ENCODE data around the gene DLAT.

DLAT gene

GRCh38 chr11:111982541-111983186 lies 42.5 kb upstream of the DLAT start:
- no CpG with 5 or more reads among the region's 5 CpGs for WGBS (ENCODE audit: extremely low coverage, insufficient coverage, insufficient read length)
- no peak overlapping the region for H2AFZ ChIP-seq (ENCODE audit: insufficient read depth, low read length, poor library complexity)
- H3K4me3 ChIP-seq (ENCODE audit: low read depth, low read length) = no peak overlapping the region
- no peaks in the 10 kb centered on the region for H3K79me2 ChIP-seq (ENCODE audit: control insufficient read depth, insufficient read depth, low read length, poor library complexity)
- peak overlapping the region; percentile 48 for H3K4me2 ChIP-seq (ENCODE audit: low read length)
- no peaks in the 10 kb centered on the region for H3K36me3 ChIP-seq (ENCODE audit: control insufficient read depth in 1 of 2, insufficient read depth in 2 of 2, low read length in 2 of 2)
- H3K27ac ChIP-seq (ENCODE audit: low read depth, low read length) = no peak overlapping the region
- H3K14ac ChIP-seq (ENCODE audit: low read length) = no peak overlapping the region
- peaks cover 4 to 8% of the 10 kb centered on the region in 2 experiments for H3K4me1 ChIP-seq (ENCODE audit: control insufficient read depth in 1 of 2, insufficient read depth in 2 of 2, low read length in 2 of 2)
- no peak overlapping the region for H3K23ac ChIP-seq (ENCODE audit: low read length)
- H3K9ac ChIP-seq (ENCODE audit: low read length) = no peak overlapping the region
- no peak overlapping the region for H2AK5ac ChIP-seq (ENCODE audit: low read length)
- H4K12ac ChIP-seq (ENCODE audit: low read depth, low read length) = no peak overlapping the region
- H3K9me3 ChIP-seq (ENCODE audit: insufficient read depth, low read depth, low read length) = no peaks in the 10 kb centered on the region
- DNase-seq = no peak
- H3K79me1 ChIP-seq (ENCODE audit: low read length) = peaks cover 1% of the 10 kb centered on the region
- H2BK120ac ChIP-seq (ENCODE audit: insufficient read depth, low read length, poor library complexity) = no peak overlapping the region
- no peak overlapping the region for H3K4ac ChIP-seq (ENCODE audit: low read depth, low read length)
- no peaks in the 10 kb centered on the region for H3K27me3 ChIP-seq (ENCODE audit: insufficient read depth, low read length)
- no peak overlapping the region for H3K18ac ChIP-seq (ENCODE audit: low read length)
- H2BK5ac ChIP-seq (ENCODE audit: low read depth, low read length, poor library complexity) = no peak overlapping the region
- H2BK12ac ChIP-seq (ENCODE audit: low read length) = no peak overlapping the region
- H4K91ac ChIP-seq (ENCODE audit: low read depth, low read length) = no peak overlapping the region
- peak overlapping the region; percentile 25 for H4K8ac ChIP-seq (ENCODE audit: low read depth, low read length)

GRCh38 chr11:111983187-111983986 lies 41.8 kb upstream of the DLAT start:
- Histone ChIP-seq H2BK12ac (ENCODE audit: low read length) (no peak overlapping the region), H3K4ac (ENCODE audit: low read depth, low read length) (no peak overlapping the region), H3K27me3 (ENCODE audit: insufficient read depth, low read length) (no peaks in the 10 kb centered on the region), H3K4me1 (ENCODE audit: control insufficient read depth in 1 of 2, insufficient read depth in 2 of 2, low read length in 2 of 2) (peaks cover 2 to 5% of the 10 kb centered on the region in 2 experiments), H4K12ac (ENCODE audit: low read depth, low read length) (no peak overlapping the region), H4K91ac (ENCODE audit: low read depth, low read length) (no peak overlapping the region), H4K8ac (ENCODE audit: low read depth, low read length) (no peak overlapping the region), H2BK5ac (ENCODE audit: low read depth, low read length, poor library complexity) (no peak overlapping the region), H2BK120ac (ENCODE audit: insufficient read depth, low read length, poor library complexity) (no peak overlapping the region), H3K18ac (ENCODE audit: low read length) (no peak overlapping the region), H2AK5ac (ENCODE audit: low read length) (no peak overlapping the region), H3K4me3 (ENCODE audit: low read depth, low read length) (no peak overlapping the region), H3K79me2 (ENCODE audit: control insufficient read depth, insufficient read depth, low read length, poor library complexity) (no peaks in the 10 kb centered on the region), H3K9me3 (ENCODE audit: insufficient read depth, low read depth, low read length) (no peaks in the 10 kb centered on the region), H2AFZ (ENCODE audit: insufficient read depth, low read length, poor library complexity) (no peak overlapping the region), H3K27ac (ENCODE audit: low read depth, low read length) (no peak overlapping the region), H3K79me1 (ENCODE audit: low read length) (no peaks in the 10 kb centered on the region), H3K9ac (ENCODE audit: low read length) (no peak overlapping the region), H3K4me2 (ENCODE audit: low read length) (peak overlapping the region; percentile 48), H3K36me3 (ENCODE audit: control insufficient read depth in 1 of 2, insufficient read depth in 2 of 2, low read length in 2 of 2) (no peaks in the 10 kb centered on the region), H3K14ac (ENCODE audit: low read length) (no peak overlapping the region), H3K23ac (ENCODE audit: low read length) (no peak overlapping the region)
- no CpG with 5 or more reads among the region's 7 CpGs for WGBS (ENCODE audit: extremely low coverage, insufficient coverage, insufficient read length)
- DNase-seq = peak; percentile 75 to 90

GRCh38 chr11:111986589-111986988 lies 38.6 kb upstream of the DLAT start:
- no CpG with 5 or more reads among the region's 5 CpGs for WGBS (ENCODE audit: extremely low coverage, insufficient coverage, insufficient read length)
- H4K91ac ChIP-seq (ENCODE audit: low read depth, low read length) = no peak overlapping the region
- no peak overlapping the region for H3K4me3 ChIP-seq (ENCODE audit: low read depth, low read length)
- no peak overlapping the region for H4K8ac ChIP-seq (ENCODE audit: low read depth, low read length)
- no peak overlapping the region for H3K4ac ChIP-seq (ENCODE audit: low read depth, low read length)
- DNase-seq = no peak
- H3K18ac ChIP-seq (ENCODE audit: low read length) = no peak overlapping the region
- H4K12ac ChIP-seq (ENCODE audit: low read depth, low read length) = no peak overlapping the region
- H3K23ac ChIP-seq (ENCODE audit: low read length) = no peak overlapping the region
- no peak overlapping the region for H3K27ac ChIP-seq (ENCODE audit: low read depth, low read length)
- no peaks in the 10 kb centered on the region for H3K79me2 ChIP-seq (ENCODE audit: control insufficient read depth, insufficient read depth, low read length, poor library complexity)
- no peaks in the 10 kb centered on the region for H3K79me1 ChIP-seq (ENCODE audit: low read length)
- H2AK5ac ChIP-seq (ENCODE audit: low read length) = no peak overlapping the region
- no peaks in the 10 kb centered on the region for H3K27me3 ChIP-seq (ENCODE audit: insufficient read depth, low read length)
- no peaks in the 10 kb centered on the region for H3K36me3 ChIP-seq (ENCODE audit: control insufficient read depth in 1 of 2, insufficient read depth in 2 of 2, low read length in 2 of 2)
- H2BK120ac ChIP-seq (ENCODE audit: insufficient read depth, low read length, poor library complexity) = no peak overlapping the region
- H3K9me3 ChIP-seq (ENCODE audit: insufficient read depth, low read depth, low read length) = no peaks in the 10 kb centered on the region
- H2AFZ ChIP-seq (ENCODE audit: insufficient read depth, low read length, poor library complexity) = no peak overlapping the region
- H2BK5ac ChIP-seq (ENCODE audit: low read depth, low read length, poor library complexity) = no peak overlapping the region
- H2BK12ac ChIP-seq (ENCODE audit: low read length) = no peak overlapping the region
- peaks cover 2 to 5% of the 10 kb centered on the region in 2 experiments for H3K4me1 ChIP-seq (ENCODE audit: control insufficient read depth in 1 of 2, insufficient read depth in 2 of 2, low read length in 2 of 2)
- H3K9ac ChIP-seq (ENCODE audit: low read length) = no peak overlapping the region
- no peak overlapping the region for H3K14ac ChIP-seq (ENCODE audit: low read length)
- no peak overlapping the region for H3K4me2 ChIP-seq (ENCODE audit: low read length)

GRCh38 chr11:111990381-111990780 lies 34.8 kb upstream of the DLAT start:
- Histone ChIP-seq H2AFZ (ENCODE audit: insufficient read depth, low read length, poor library complexity) (no peak overlapping the region), H2AK5ac (ENCODE audit: low read length) (no peak overlapping the region), H3K4ac (ENCODE audit: low read depth, low read length) (no peak overlapping the region), H3K4me1 (ENCODE audit: control insufficient read depth in 1 of 2, insufficient read depth in 2 of 2, low read length in 2 of 2) (no peaks in the 10 kb centered on the region), H2BK120ac (ENCODE audit: insufficient read depth, low read length, poor library complexity) (no peak overlapping the region), H3K27ac (ENCODE audit: low read depth, low read length) (no peak overlapping the region), H3K79me1 (ENCODE audit: low read length) (no peaks in the 10 kb centered on the region), H3K4me2 (ENCODE audit: low read length) (no peak overlapping the region), H2BK5ac (ENCODE audit: low read depth, low read length, poor library complexity) (no peak overlapping the region), H3K9ac (ENCODE audit: low read length) (no peak overlapping the region), H3K36me3 (ENCODE audit: control insufficient read depth in 1 of 2, insufficient read depth in 2 of 2, low read length in 2 of 2) (peaks cover 0 to 2% of the 10 kb centered on the region in 2 experiments), H3K79me2 (ENCODE audit: control insufficient read depth, insufficient read depth, low read length, poor library complexity) (no peaks in the 10 kb centered on the region), H2BK12ac (ENCODE audit: low read length) (no peak overlapping the region), H3K27me3 (ENCODE audit: insufficient read depth, low read length) (no peaks in the 10 kb centered on the region), H3K23ac (ENCODE audit: low read length) (no peak overlapping the region), H4K8ac (ENCODE audit: low read depth, low read length) (no peak overlapping the region), H3K14ac (ENCODE audit: low read length) (no peak overlapping the region), H3K9me3 (ENCODE audit: insufficient read depth, low read depth, low read length) (no peaks in the 10 kb centered on the region), H3K4me3 (ENCODE audit: low read depth, low read length) (no peak overlapping the region), H3K18ac (ENCODE audit: low read length) (no peak overlapping the region), H4K12ac (ENCODE audit: low read depth, low read length) (no peak overlapping the region), H4K91ac (ENCODE audit: low read depth, low read length) (no peak overlapping the region)
- WGBS (ENCODE audit: extremely low coverage, insufficient coverage, insufficient read length) = no CpG with 5 or more reads among the region's 6 CpGs
- DNase-seq = no peak
